SU-DHL-6 (cell line): ENCODE measurements around the gene EVX2.

ENCODE experiments used
- EZH2phosphoT487 ChIP-seq: fragments of 200-600 bp; sonication (generic), shearing (Covaris generic); conservative IDR thresholded peaks from 2 replicates; pipeline ENCODE4 v1.6.1; 2018; ENCODE audit warnings: mild to moderate bottlenecking, antibody characterized with exemption, low read length, moderate library complexity, mixed read lengths
- TF ChIP-seq, protein P1 (sequence below): fragments of 200-600 bp; sonication (generic); IDR thresholded peaks from one replicate; pipeline ENCODE4 v1.5.1; 2017; ENCODE audit warnings: antibody characterized with exemption, mild to moderate bottlenecking, low read length, moderate library complexity; ENCODE audit not compliant: insufficient read depth, poor library complexity, severe bottlenecking

- TF ChIP-seq, protein P1, sequence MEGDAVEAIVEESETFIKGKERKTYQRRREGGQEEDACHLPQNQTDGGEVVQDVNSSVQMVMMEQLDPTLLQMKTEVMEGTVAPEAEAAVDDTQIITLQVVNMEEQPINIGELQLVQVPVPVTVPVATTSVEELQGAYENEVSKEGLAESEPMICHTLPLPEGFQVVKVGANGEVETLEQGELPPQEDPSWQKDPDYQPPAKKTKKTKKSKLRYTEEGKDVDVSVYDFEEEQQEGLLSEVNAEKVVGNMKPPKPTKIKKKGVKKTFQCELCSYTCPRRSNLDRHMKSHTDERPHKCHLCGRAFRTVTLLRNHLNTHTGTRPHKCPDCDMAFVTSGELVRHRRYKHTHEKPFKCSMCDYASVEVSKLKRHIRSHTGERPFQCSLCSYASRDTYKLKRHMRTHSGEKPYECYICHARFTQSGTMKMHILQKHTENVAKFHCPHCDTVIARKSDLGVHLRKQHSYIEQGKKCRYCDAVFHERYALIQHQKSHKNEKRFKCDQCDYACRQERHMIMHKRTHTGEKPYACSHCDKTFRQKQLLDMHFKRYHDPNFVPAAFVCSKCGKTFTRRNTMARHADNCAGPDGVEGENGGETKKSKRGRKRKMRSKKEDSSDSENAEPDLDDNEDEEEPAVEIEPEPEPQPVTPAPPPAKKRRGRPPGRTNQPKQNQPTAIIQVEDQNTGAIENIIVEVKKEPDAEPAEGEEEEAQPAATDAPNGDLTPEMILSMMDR: no peak
- TF ChIP-seq EZH2phosphoT487: no peak
These were observed 28.9 kb upstream of the EVX2 start for GRCh38 chr2:176112375-176113302.
